ENCODE results near the gene CACNG5.

The CACNG5 gene

GRCh38 chr17:66928949-66929348 is 94.0 kb downstream of the CACNG5 start:
- no peak for TF ChIP-seq CTCF (conservative IDR thresholded peaks at IDR 0.05; ENCODE audit: control insufficient read depth, insufficient read depth, low read depth, low read length)
- no peak for DNase-seq (ENCODE audit: low read depth)
- no peak overlapping the region for H3K4me3 ChIP-seq (ENCODE audit: control insufficient read depth, low read depth, low read length)

- DNase-seq (ENCODE audit: low read depth), result no peak
Measured at GRCh38 chr17:66929591-66929990, 94.7 kb downstream of the CACNG5 start.

DNA sequence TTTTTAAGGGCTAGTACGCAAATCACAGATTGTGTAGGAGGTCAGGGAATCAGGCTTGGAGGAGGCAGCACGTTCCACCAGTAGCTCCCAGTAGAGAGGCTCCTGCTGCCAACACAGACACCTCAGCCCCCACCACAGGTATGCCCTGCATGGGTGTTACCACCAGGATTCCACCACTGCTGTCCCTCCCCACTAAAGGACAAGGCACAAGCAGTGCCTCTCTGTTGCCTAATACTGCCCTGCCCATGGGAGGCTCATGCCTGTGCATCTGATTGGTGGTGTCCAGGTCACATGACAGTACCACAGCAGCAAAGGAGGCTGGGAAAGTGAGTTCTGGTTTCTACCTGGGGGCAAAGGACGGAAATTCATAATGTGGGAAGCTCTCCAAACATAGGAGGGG is 96.0 kb downstream of the CACNG5 start:
- no peak overlapping the region for H3K4me3 ChIP-seq (ENCODE audit: control insufficient read depth, low read depth, low read length)
- no peak for DNase-seq (ENCODE audit: low read depth)
- no peak for TF ChIP-seq CTCF (conservative IDR thresholded peaks at IDR 0.05; ENCODE audit: control insufficient read depth, insufficient read depth, low read depth, low read length)

More at GRCh38 chr17:66929591-66929990, 94.7 kb downstream of the CACNG5 start:
- TF ChIP-seq CTCF (conservative IDR thresholded peaks at IDR 0.05; ENCODE audit: control insufficient read depth, insufficient read depth, low read depth, low read length), result no peak
- H3K4me3 ChIP-seq (ENCODE audit: control insufficient read depth, low read depth, low read length), result no peak overlapping the region

- H3K4me3 ChIP-seq (ENCODE audit: control insufficient read depth, low read depth, low read length), result no peak overlapping the region
- no peak for DNase-seq (ENCODE audit: low read depth)
- TF ChIP-seq CTCF (conservative IDR thresholded peaks at IDR 0.05; ENCODE audit: control insufficient read depth, insufficient read depth, low read depth, low read length), result no peak
Measured at GRCh38 chr17:66932311-66932710, 97.4 kb downstream of the CACNG5 start.

- no peak for DNase-seq (ENCODE audit: low read depth)
- no peak for TF ChIP-seq CTCF (conservative IDR thresholded peaks at IDR 0.05; ENCODE audit: control insufficient read depth, insufficient read depth, low read depth, low read length)
- no peak overlapping the region for H3K4me3 ChIP-seq (ENCODE audit: control insufficient read depth, low read depth, low read length)
Measured at GRCh38 chr17:66934040-66934439, 99.1 kb downstream of the CACNG5 start.
